CD14-positive monocyte (primary cell): ENCODE results near the gene OR4A15. TPM values are rescaled to one million over a fixed set of nuclear protein-coding genes. Genes with fewer than 3 reads are reported as not detected.

Experiments
- DNase-seq, 3 donors: peaks; one replicate each; pipeline ENCODE4 v3.0.0-alpha.2; 2011 to 2022
- H2AFZ ChIP-seq: 2 replicates; pipeline ENCODE4 v1.6.0; 2012; ENCODE audit warnings: mild to moderate bottlenecking, low read depth, low read length, inconsistent platforms; ENCODE audit not compliant: insufficient read depth, poor library complexity, severe bottlenecking
- H3K27ac ChIP-seq, 2 donors: 1 replicate in 1 of 2; 2 replicates in 1 of 2; pipeline ENCODE4 v1.5.1; 2012 to 2013; ENCODE audit warnings: low read length in 2 of 2, control low read depth in 1 of 2, inconsistent platforms in 1 of 2, low read depth in 1 of 2, mild to moderate bottlenecking in 1 of 2
- H3K27me3 ChIP-seq, 2 donors: one replicate each; pipeline versions ENCODE4 v1.6.0 to v1.6.1; 2011 to 2013; ENCODE audit warnings: low read length in 2 of 2; ENCODE audit not compliant: control insufficient read depth in 2 of 2, insufficient read depth in 2 of 2
- H3K36me3 ChIP-seq, 2 donors: replicated peaks in 1 of 2; 1 replicate in 1 of 2; 2 replicates in 1 of 2; pipeline versions ENCODE4 v1.5.1 to v1.6.1; 2012 to 2013; ENCODE audit warnings: low read length in 2 of 2, control low read depth in 1 of 2, inconsistent platforms in 1 of 2, mild to moderate bottlenecking in 1 of 2; ENCODE audit not compliant: insufficient read depth in 2 of 2, control insufficient read depth in 1 of 2
- H3K4me1 ChIP-seq, 2 donors: 1 replicate in 1 of 2; 2 replicates in 1 of 2; pipeline versions ENCODE4 v1.5.1 to v1.6.1; 2012 to 2013; ENCODE audit warnings: low read length in 2 of 2, control low read depth in 1 of 2, inconsistent platforms in 1 of 2, mild to moderate bottlenecking in 1 of 2, moderate library complexity in 1 of 2; ENCODE audit not compliant: insufficient read depth in 2 of 2, control insufficient read depth in 1 of 2
- H3K4me2 ChIP-seq: replicated peaks from 2 replicates; pipeline ENCODE3; 2012; ENCODE audit warnings: low read length, moderate library complexity, mild to moderate bottlenecking; ENCODE audit not compliant: poor library complexity, severe bottlenecking; ENCODE audit errors: extremely low read depth
- H3K4me3 ChIP-seq, 3 experiments: fragments of 200-600 bp in 1 of 3; sonication (generic) in 1 of 3; replicated peaks in 1 of 3; 1 replicate in 2 of 3; 2 replicates in 1 of 3; pipeline ENCODE4 v1.5.1; 2011 to 2013; ENCODE audit warnings: low read length in 3 of 3, mild to moderate bottlenecking in 3 of 3, control low read depth in 2 of 3, low read depth in 2 of 3, inconsistent platforms in 1 of 3, moderate library complexity in 1 of 3
- H3K79me2 ChIP-seq: 2 replicates; pipeline ENCODE4 v1.6.0; 2012; ENCODE audit warnings: mild to moderate bottlenecking, control low read depth, inconsistent platforms, low read length, moderate library complexity; ENCODE audit not compliant: insufficient read depth
- H3K9ac ChIP-seq: 2 replicates; pipeline ENCODE4 v1.6.0; 2017; ENCODE audit warnings: low read length, mild to moderate bottlenecking; ENCODE audit not compliant: insufficient read depth, poor library complexity, severe bottlenecking
- H3K9me3 ChIP-seq, 2 donors: replicated peaks in 1 of 2; 1 replicate in 1 of 2; 2 replicates in 1 of 2; pipeline versions ENCODE4 v1.5.1 to v1.6.1; 2012 to 2013; ENCODE audit warnings: low read length in 2 of 2, control low read depth in 1 of 2; ENCODE audit not compliant: control insufficient read depth in 1 of 2, insufficient read depth in 1 of 2
- H4K20me1 ChIP-seq: 2 replicates; pipeline ENCODE4 v1.6.0; 2012; ENCODE audit warnings: mild to moderate bottlenecking, low read length, control low read depth, moderate library complexity; ENCODE audit not compliant: insufficient read depth
- H3K27ac Mint-ChIP-seq, 7 donors: one replicate each; pipeline ENCODE4 v1.8.0; 2020; ENCODE audit warnings: mild to moderate bottlenecking in 7 of 7, mixed read lengths in 7 of 7, moderate library complexity in 6 of 7, inconsistent platforms in 2 of 7
- H3K27me3 Mint-ChIP-seq, 3 donors: one replicate each; pipeline ENCODE4 v1.8.0; 2021 to 2022; ENCODE audit warnings: low read depth in 3 of 3, mild to moderate bottlenecking in 3 of 3, mixed read lengths in 3 of 3, moderate library complexity in 3 of 3, inconsistent platforms in 1 of 3
- H3K36me3 Mint-ChIP-seq, 2 donors: one replicate each; pipeline ENCODE4 v1.8.0; 2020; ENCODE audit warnings: mixed read lengths in 2 of 2, inconsistent platforms in 1 of 2, mild to moderate bottlenecking in 1 of 2
- H3K4me1 Mint-ChIP-seq: one replicate; pipeline ENCODE4 v1.8.0; 2020; ENCODE audit warnings: mild to moderate bottlenecking, mixed read lengths
- H3K4me3 Mint-ChIP-seq, 2 donors: one replicate each; pipeline ENCODE4 v1.8.0; 2020; ENCODE audit warnings: mild to moderate bottlenecking in 2 of 2, mixed read lengths in 2 of 2, moderate library complexity in 1 of 2
- H3K9me3 Mint-ChIP-seq, 7 donors: one replicate each; pipeline ENCODE4 v1.8.0; 2020 to 2022; ENCODE audit warnings: mixed read lengths in 7 of 7, mild to moderate bottlenecking in 6 of 7, moderate library complexity in 6 of 7, inconsistent platforms in 2 of 7
- CTCF ChIP-seq: fragments of 200-600 bp; IDR thresholded peaks from one replicate; pipeline ENCODE4 v1.8.0; 2022; ENCODE audit warnings: antibody characterized with exemption, mild to moderate bottlenecking
- WGBS: methylation state at CpG from one replicate; pipeline ENCODE4 v1.1.5; 2013; ENCODE audit warnings: missing lambda C conversion rate; ENCODE audit not compliant: insufficient coverage; 5-methylcytosine and 5-hydroxymethylcytosine counted together
- intact Hi-C, 2 donors: fragments of 100-400 bp; cut with micrococcal nuclease; formaldehyde crosslinking; loops; one replicate each; pipeline versions ENCODE4 v1.15.0 to v1.15.1; 2023
- polyA plus RNA-seq, 3 donors: library from polyadenylated mRNA; depleted of rRNA in 1 of 3; unstranded in 2 of 3; stranded (reverse) in 1 of 3; fragments of 300-500 nt in 2 of 3; fragments of >200 nt in 1 of 3; fragmentation: Illumina TruSeq in 2 of 3; gene quantifications; 1 replicate in 2 of 3; 2 replicates in 1 of 3; pipeline ENCODE4 v1.2.3, GENCODE V29; 2012 to 2021
- small RNA-seq: library from RNA; depleted of rRNA; stranded (forward); fragments of <200 nt; gene quantifications from one replicate; pipeline ENCODE3, GENCODE V24; 2012; ENCODE audit warnings: low read depth; ENCODE audit not compliant: insufficient read length

The OR4A15 gene
- polyA plus RNA-seq, 3 donors = not detected

- intact Hi-C loops = no loop called here
- H3K36me3 Mint-ChIP-seq = no peaks in the 10 kb centered on the region
- Histone ChIP-seq H3K27me3 (no peaks in the 10 kb centered on the region), H3K27ac (no peak overlapping the region), H4K20me1 (no peaks in the 10 kb centered on the region), H3K9me3 (peaks cover 17 to 21% of the 10 kb centered on the region in 2 donors), H3K9ac (no peak overlapping the region), H3K36me3 (no peaks in the 10 kb centered on the region), H2AFZ (no peak overlapping the region), H3K79me2 (no peaks in the 10 kb centered on the region), H3K4me1 (no peaks in the 10 kb centered on the region), H3K4me2 (no peak overlapping the region), H3K4me3 (no peak overlapping the region)
- WGBS = no CpG with 5 or more reads among the region's 1 CpG
- no peak for TF ChIP-seq CTCF
- H3K27me3 Mint-ChIP-seq = no peaks in the 10 kb centered on the region
- H3K4me3 Mint-ChIP-seq = no peak overlapping the region
- H3K27ac Mint-ChIP-seq = no peak overlapping the region
- H3K9me3 Mint-ChIP-seq = peaks cover 0 to 29% (median 15%) of the 10 kb centered on the region in 7 donors
- no peaks in the 10 kb centered on the region for H3K4me1 Mint-ChIP-seq
- DNase-seq = no peak
These were observed 33.2 kb downstream of the OR4A15 start for GRCh38 chr11:55401011-55401410.

Small RNA genes lying within 50 kb of the gene (small RNA-seq; reads per million reads assigned to genes)
- gene OR4X7P = not detected

Other genes with a start within 250 kb of the OR4A15 start
- gene TRIM48, start 105.8 kb upstream of the OR4A15 start, polyA plus RNA-seq = not detected
- not detected for gene OR4A16, start 24.8 kb upstream of the OR4A15 start, polyA plus RNA-seq
- gene OR4C15, start 186.5 kb downstream of the OR4A15 start, polyA plus RNA-seq = not detected
- not detected for gene OR4C16, start 204.2 kb downstream of the OR4A15 start, polyA plus RNA-seq
- not detected for gene OR4C11, start 239.7 kb downstream of the OR4A15 start, polyA plus RNA-seq